Fibroblast of lung (primary cell): Measurements from ENCODE around the gene EPM2AIP1.

ENCODE experiments used
- EZH2 ChIP-seq: IDR thresholded peaks from 2 replicates; pipeline ENCODE4 v1.5.1; 2012; ENCODE audit warnings: low read length, control low read depth, mild to moderate bottlenecking; ENCODE audit errors: missing control alignments
- TF ChIP-seq, protein P1 (sequence below), 2 donors: IDR thresholded peaks in 1 of 2; conservative IDR thresholded peaks in 1 of 2; 1 replicate in 1 of 2; 2 replicates in 1 of 2; pipeline ENCODE4 v1.5.1; 2011 to 2012; ENCODE audit warnings: low read length in 2 of 2, control low read depth in 1 of 2, inconsistent platforms in 1 of 2, low read depth in 1 of 2, mild to moderate bottlenecking in 1 of 2

DNA sequence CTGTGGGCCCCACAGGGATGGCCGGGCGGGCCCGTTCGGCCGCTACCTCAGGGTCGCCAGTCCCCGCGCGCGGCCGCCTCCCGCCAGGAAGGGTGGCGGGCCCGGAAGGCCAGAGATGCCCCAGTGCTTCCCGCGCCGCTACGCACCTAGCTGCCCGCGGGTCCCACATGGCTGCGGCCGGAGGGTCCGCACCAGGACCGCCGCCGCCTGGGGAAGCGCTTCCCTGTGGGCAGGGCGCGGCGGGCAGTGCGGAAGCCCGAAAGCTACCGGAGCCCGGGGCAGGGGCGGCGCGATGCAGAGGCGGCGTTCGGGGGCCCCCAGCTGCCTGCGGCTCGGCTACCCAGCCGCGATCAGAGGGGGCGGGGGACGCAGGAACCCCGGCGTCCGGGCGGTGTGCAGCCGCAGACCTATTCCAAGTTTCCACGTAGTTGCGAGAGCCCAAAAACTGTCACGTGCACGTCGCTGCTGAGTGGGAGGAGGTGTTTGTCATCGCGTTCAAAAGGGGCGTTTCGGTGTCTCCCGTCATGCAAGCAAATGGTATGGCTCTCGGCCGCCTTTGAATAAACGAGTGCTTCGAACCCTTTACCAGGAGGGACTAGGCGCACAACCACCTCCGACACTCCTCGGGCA, 48.2 kb downstream of the EPM2AIP1 start, which contains the start of gene TRANK1:
- TF ChIP-seq, protein P1, sequence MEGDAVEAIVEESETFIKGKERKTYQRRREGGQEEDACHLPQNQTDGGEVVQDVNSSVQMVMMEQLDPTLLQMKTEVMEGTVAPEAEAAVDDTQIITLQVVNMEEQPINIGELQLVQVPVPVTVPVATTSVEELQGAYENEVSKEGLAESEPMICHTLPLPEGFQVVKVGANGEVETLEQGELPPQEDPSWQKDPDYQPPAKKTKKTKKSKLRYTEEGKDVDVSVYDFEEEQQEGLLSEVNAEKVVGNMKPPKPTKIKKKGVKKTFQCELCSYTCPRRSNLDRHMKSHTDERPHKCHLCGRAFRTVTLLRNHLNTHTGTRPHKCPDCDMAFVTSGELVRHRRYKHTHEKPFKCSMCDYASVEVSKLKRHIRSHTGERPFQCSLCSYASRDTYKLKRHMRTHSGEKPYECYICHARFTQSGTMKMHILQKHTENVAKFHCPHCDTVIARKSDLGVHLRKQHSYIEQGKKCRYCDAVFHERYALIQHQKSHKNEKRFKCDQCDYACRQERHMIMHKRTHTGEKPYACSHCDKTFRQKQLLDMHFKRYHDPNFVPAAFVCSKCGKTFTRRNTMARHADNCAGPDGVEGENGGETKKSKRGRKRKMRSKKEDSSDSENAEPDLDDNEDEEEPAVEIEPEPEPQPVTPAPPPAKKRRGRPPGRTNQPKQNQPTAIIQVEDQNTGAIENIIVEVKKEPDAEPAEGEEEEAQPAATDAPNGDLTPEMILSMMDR (conservative IDR thresholded peaks at IDR 0.05 in 1 of 2, IDR thresholded peaks at IDR 0.05 in 1 of 2; ENCODE audit: low read depth in 1 of 2, low read length in 2 of 2): no peak
- TF ChIP-seq EZH2: no peak
